PC-9 (cell line): ENCODE results near the gene SLC39A10.

ENCODE experiments used
- CTCF ChIP-seq: fragments of 200-600 bp; sonication (generic); conservative IDR thresholded peaks from 2 replicates; pipeline ENCODE4 v1.6.1; 2017; ENCODE audit warnings: mixed run types, antibody characterized with exemption, mild to moderate bottlenecking, moderate library complexity
- EZH2 ChIP-seq: fragments of 200-600 bp; sonication (generic); IDR thresholded peaks from 2 replicates; pipeline ENCODE4 v1.8.0; 2017; ENCODE audit warnings: antibody characterized with exemption, low read depth

GRCh38 chr2:195758846-195759245, 101.8 kb downstream of the SLC39A10 start:
- TF ChIP-seq CTCF, result no peak
- no peak for TF ChIP-seq EZH2
